Skeletal muscle satellite cell (primary cell): ENCODE data around the gene EIF2B5.
A peak's percentile ranks its signal among the peaks of the same experiment; 100 is the strongest.

Source experiments
- H3K27me3 ChIP-seq: 2 replicates; pipeline ENCODE4 v1.7.0; 2013; ENCODE audit warnings: low read length; ENCODE audit not compliant: control insufficient read depth, insufficient read depth
- H3K36me3 ChIP-seq: 2 replicates; pipeline ENCODE4 v1.7.0; 2013; ENCODE audit warnings: mild to moderate bottlenecking, control low read depth, low read length; ENCODE audit not compliant: insufficient read depth
- H3K4me1 ChIP-seq: 2 replicates; pipeline ENCODE4 v1.7.0; 2013; ENCODE audit warnings: low read length; ENCODE audit not compliant: control insufficient read depth, insufficient read depth
- H3K4me2 ChIP-seq: 2 replicates; pipeline ENCODE4 v1.7.0; 2013; ENCODE audit warnings: mild to moderate bottlenecking, low read length
- H3K4me3 ChIP-seq: 2 replicates; pipeline ENCODE4 v1.7.0; 2013; ENCODE audit warnings: low read length
- H3K9ac ChIP-seq: 2 replicates; pipeline ENCODE4 v1.7.0; 2013; ENCODE audit warnings: mild to moderate bottlenecking, low read depth, low read length, moderate library complexity
- H3K9me3 ChIP-seq: replicated peaks from 2 replicates; pipeline ENCODE4 v1.7.0; 2013; ENCODE audit warnings: mild to moderate bottlenecking, control low read depth, low read length

Gene EIF2B5

GRCh38 chr3:184175981-184176376, 40.8 kb downstream of the EIF2B5 start:
- H3K4me2 ChIP-seq = peak overlapping the region; percentile 95
- peaks cover 63% of the 10 kb centered on the region for H3K36me3 ChIP-seq
- H3K27me3 ChIP-seq = no peaks in the 10 kb centered on the region
- peak overlapping the region; percentile 99 for H3K9ac ChIP-seq
- no peaks in the 10 kb centered on the region for H3K9me3 ChIP-seq
- peaks cover 71% of the 10 kb centered on the region for H3K4me1 ChIP-seq
- peak overlapping the region; percentile 99 for H3K4me3 ChIP-seq

GRCh38 chr3:184176377-184177330, 41.5 kb downstream of the EIF2B5 start:
- Histone ChIP-seq H3K9ac (peak overlapping the region; percentile 99), H3K4me2 (peak overlapping the region; percentile 95), H3K4me1 (peaks cover 65% of the 10 kb centered on the region), H3K4me3 (peak overlapping the region; percentile 99), H3K36me3 (peaks cover 63% of the 10 kb centered on the region), H3K27me3 (no peaks in the 10 kb centered on the region), H3K9me3 (no peaks in the 10 kb centered on the region)

- Histone ChIP-seq H3K9me3 (no peaks in the 10 kb centered on the region), H3K9ac (peak overlapping the region; percentile 99), H3K4me1 (peaks cover 58% of the 10 kb centered on the region), H3K4me3 (peak overlapping the region; percentile 99), H3K4me2 (peak overlapping the region; percentile 95), H3K27me3 (no peaks in the 10 kb centered on the region), H3K36me3 (peaks cover 65% of the 10 kb centered on the region)
Measured at GRCh38 chr3:184177331-184177731, 42.2 kb downstream of the EIF2B5 start.

GRCh38 chr3:184177767-184178306, 42.7 kb downstream of the EIF2B5 start:
- H3K4me3 ChIP-seq = peak overlapping the region; percentile 99
- H3K36me3 ChIP-seq = peaks cover 70% of the 10 kb centered on the region
- H3K4me1 ChIP-seq = peaks cover 54% of the 10 kb centered on the region
- H3K9me3 ChIP-seq = no peaks in the 10 kb centered on the region
- H3K9ac ChIP-seq = peak overlapping the region; percentile 99
- peak overlapping the region; percentile 95 for H3K4me2 ChIP-seq
- no peaks in the 10 kb centered on the region for H3K27me3 ChIP-seq

GRCh38 chr3:184178521-184179138, 43.5 kb downstream of the EIF2B5 start:
- no peaks in the 10 kb centered on the region for H3K27me3 ChIP-seq
- no peaks in the 10 kb centered on the region for H3K9me3 ChIP-seq
- H3K36me3 ChIP-seq = peaks cover 76% of the 10 kb centered on the region
- H3K9ac ChIP-seq = peak overlapping the region; percentile 99
- peaks cover 46% of the 10 kb centered on the region for H3K4me1 ChIP-seq
- H3K4me3 ChIP-seq = no peak overlapping the region
- peak overlapping the region; percentile 95 for H3K4me2 ChIP-seq

GRCh38 chr3:184180165-184180564, 45.0 kb downstream of the EIF2B5 start:
- Histone ChIP-seq H3K4me2 (peak overlapping the region; percentile 10), H3K36me3 (peaks cover 87% of the 10 kb centered on the region), H3K9ac (no peak overlapping the region), H3K27me3 (no peaks in the 10 kb centered on the region), H3K4me3 (no peak overlapping the region), H3K9me3 (no peaks in the 10 kb centered on the region), H3K4me1 (peaks cover 42% of the 10 kb centered on the region)

GRCh38 chr3:184181596-184181995, 46.4 kb downstream of the EIF2B5 start:
- H3K27me3 ChIP-seq = no peaks in the 10 kb centered on the region
- H3K4me2 ChIP-seq = no peak overlapping the region
- H3K4me1 ChIP-seq = peaks cover 49% of the 10 kb centered on the region
- no peak overlapping the region for H3K9ac ChIP-seq
- H3K36me3 ChIP-seq = peaks cover 86% of the 10 kb centered on the region
- no peaks in the 10 kb centered on the region for H3K9me3 ChIP-seq
- H3K4me3 ChIP-seq = no peak overlapping the region

GRCh38 chr3:184183679-184184078, 48.5 kb downstream of the EIF2B5 start:
- H3K4me3 ChIP-seq = no peak overlapping the region
- H3K9ac ChIP-seq = no peak overlapping the region
- no peaks in the 10 kb centered on the region for H3K9me3 ChIP-seq
- peaks cover 76% of the 10 kb centered on the region for H3K36me3 ChIP-seq
- H3K4me2 ChIP-seq = no peak overlapping the region
- H3K27me3 ChIP-seq = no peaks in the 10 kb centered on the region
- peaks cover 36% of the 10 kb centered on the region for H3K4me1 ChIP-seq

- H3K36me3 ChIP-seq = peaks cover 76% of the 10 kb centered on the region
- H3K4me2 ChIP-seq = peak overlapping the region; percentile 82
- no peak overlapping the region for H3K4me3 ChIP-seq
- H3K27me3 ChIP-seq = no peaks in the 10 kb centered on the region
- no peaks in the 10 kb centered on the region for H3K9me3 ChIP-seq
- peaks cover 26% of the 10 kb centered on the region for H3K4me1 ChIP-seq
- H3K9ac ChIP-seq = peak overlapping the region; percentile 73
Measured at GRCh38 chr3:184184546-184185230, 49.5 kb downstream of the EIF2B5 start.

GRCh38 chr3:184185461-184186183, 50.5 kb downstream of the EIF2B5 start:
- H3K4me1 ChIP-seq = peaks cover 18% of the 10 kb centered on the region
- H3K4me3 ChIP-seq = peak overlapping the region; percentile 91
- H3K9ac ChIP-seq = peak overlapping the region; percentile 95
- no peaks in the 10 kb centered on the region for H3K9me3 ChIP-seq
- peak overlapping the region; percentile 88 for H3K4me2 ChIP-seq
- no peaks in the 10 kb centered on the region for H3K27me3 ChIP-seq
- H3K36me3 ChIP-seq = peaks cover 76% of the 10 kb centered on the region
